NCI-H524 (cell line): Measurements from ENCODE around the gene E4F1.
"Not testable (repeated sequence)": the region's sequence is repeated elsewhere in the genome, so short reads cannot be mapped to it uniquely, and the experiment has no call there.

ENCODE experiments used
- DNase-seq, 2 experiments: peaks; one replicate each; lab custom pipeline; 2025; lab: John Stamatoyannopoulos, UW

Gene E4F1

GRCh38 chr16:2190002-2190658 is 33.3 kb upstream of the E4F1 start:
- no peak for DNase-seq

- DNase-seq = peak; percentile 35 to 79
Observed at GRCh38 chr16:2190659-2191445, 32.5 kb upstream of the E4F1 start.

DNA sequence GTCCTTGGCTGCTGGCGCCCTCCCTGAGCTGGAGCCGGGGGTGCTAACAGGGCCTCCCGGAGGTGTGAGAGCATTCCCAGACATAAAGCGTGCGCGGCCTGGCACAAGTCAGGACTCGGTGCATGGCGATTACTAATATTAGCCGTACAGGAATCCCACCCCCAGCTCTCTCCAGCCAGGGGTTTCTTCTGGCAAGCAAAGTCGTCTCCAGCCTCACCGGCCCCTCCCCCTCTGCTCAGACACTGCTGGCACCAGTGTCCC is 32.0 kb upstream of the E4F1 start:
- no peak for DNase-seq

- peak; percentile 39 to 41 for DNase-seq
Observed at GRCh38 chr16:2194166-2194834, 29.1 kb upstream of the E4F1 start.

DNA sequence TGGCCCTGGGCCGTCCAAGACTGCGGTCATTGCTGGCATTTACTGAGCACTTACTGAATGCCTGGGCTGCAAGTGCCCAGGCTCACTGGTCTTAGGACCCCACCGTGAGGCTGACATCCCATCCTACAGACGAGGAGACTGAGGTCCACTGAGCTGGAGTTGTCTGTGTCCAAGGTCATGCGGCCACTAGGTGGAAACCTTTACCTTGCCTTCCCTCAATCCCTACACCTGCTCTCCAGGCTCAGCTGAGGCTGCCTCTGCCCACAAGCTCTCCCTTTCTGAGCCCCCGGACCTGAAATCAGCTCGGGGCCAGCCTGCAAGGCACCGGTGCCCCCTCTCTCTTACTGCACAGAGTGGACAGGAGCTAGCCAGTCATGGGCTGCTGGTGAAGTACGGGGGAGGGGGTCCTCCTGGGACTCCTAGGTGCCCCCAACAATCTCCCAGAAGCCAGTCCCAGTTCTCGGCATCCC is 28.5 kb upstream of the E4F1 start:
- peak; percentile 48 to 70 for DNase-seq

GRCh38 chr16:2195322-2196161 is 27.8 kb upstream of the E4F1 start:
- DNase-seq = peak; percentile 20 to 56

DNA sequence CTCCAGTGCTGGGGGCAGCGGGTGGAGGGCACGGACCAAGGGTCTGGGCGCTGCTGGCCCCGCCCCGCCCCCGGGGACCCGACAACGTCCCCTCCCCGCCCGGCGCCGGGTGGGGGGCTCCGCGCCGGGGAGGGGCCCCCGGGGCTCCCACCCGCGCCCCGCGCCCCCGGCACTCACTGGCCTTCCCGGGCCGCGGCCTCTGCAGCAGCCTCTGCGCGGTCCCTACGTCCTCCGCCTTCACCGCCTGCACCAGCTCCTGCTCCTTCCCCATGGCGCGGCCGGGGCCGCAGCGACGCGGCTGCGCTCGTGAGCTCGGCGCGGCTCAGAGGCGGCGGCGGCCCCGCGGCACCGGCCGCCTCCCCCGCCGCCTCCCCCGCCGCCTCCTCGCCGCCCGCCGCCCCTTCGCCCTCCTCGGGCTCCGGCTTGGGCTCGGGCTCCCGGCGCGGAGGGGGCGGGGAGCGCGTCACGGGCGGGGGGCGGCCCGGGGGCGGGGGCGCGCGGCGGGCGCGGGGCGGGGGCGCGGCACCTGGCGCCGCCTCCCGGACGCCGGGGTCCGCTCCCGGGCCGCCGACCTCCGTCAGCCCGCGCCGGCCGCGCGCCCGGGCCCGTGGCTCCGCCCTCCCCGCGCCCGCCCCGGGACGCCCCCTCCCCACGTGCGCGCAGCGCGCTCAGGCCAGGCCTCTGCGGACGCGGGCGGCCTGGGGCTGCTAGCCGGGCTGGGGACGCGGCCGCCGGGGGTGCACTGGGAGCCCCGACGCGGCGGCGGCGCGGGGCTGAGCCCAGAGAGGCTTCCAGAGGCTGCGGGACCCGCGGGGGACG is 27.0 kb upstream of the E4F1 start, which contains the start of gene CASKIN1:
Gene CASKIN1, minus strand, starts transcription at position 444 of the 819 bp plus-strand sequence. Its CDS starts 173 bp downstream, at position 271.
- no peak for DNase-seq

GRCh38 chr16:2196981-2197511 is 26.3 kb upstream of the E4F1 start:
- DNase-seq = no peak

DNA sequence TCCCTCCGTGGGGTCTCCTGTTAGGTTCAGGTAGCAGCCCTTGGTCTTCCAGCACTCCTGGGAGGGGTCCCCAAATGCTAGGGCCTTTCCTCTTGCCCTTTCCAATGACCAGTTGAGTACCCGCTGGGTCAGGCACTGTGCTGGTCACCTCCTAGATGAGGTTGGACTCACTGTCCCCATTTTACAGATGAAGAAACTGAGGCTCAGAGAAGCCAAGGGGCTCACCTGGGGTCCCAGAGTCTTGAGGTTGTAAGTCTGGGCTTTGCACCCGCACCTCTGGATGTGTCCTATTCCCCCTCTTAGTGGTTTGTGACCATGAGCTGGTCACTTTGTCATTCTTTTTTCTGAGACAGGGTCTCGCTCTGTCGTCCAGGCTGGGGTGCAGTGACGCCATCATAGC is 25.6 kb upstream of the E4F1 start:
- DNase-seq = no peak

DNA sequence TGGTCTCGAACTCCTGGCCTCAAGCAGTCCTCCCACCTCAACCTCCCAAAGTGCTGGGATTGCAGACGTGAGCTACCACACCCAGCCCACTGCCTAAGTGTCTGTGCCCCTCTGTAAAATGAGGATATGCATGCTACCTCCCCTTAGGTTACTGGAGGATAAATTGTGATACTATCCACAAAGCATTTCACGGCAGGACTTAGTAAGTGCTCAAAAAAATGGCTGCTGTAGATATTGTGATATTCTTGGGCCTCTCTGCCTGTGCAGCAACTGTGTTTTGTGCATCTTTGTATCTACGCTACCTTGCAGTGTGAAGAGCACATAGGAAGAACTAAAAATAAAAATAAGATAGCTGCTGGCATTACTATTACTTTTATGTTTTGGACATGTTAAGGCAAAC is 25.1 kb upstream of the E4F1 start:
- DNase-seq = no peak

DNA sequence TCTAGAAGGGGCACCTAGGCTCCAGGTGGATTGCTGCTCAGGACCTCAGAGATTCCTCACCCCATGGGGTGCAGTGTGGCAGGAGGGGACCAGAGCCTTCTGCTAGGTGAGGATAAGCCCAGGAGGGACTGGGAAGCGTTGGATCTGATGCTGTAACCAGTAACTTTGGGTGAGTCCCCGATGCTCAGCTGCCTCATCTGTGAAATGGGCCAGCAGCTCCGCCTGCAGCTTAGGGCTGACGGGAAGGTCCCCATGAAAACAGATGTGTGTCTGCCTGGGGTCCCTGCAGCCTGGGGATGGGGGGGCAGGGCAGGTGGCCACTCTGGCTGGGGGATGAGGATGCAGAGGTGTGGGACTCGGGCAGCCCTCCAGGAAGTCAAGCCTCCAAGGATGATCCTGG is 24.3 kb upstream of the E4F1 start:
- no peak for DNase-seq

- DNase-seq = no peak
Observed at GRCh38 chr16:2199621-2200139, 23.7 kb upstream of the E4F1 start.

- DNase-seq = no peak
Observed at GRCh38 chr16:2200313-2200712, 23.1 kb upstream of the E4F1 start.

- DNase-seq = not testable (repeated sequence)
Observed at GRCh38 chr16:2203119-2203688, 20.2 kb upstream of the E4F1 start.

GRCh38 chr16:2204416-2205103 is 18.8 kb upstream of the E4F1 start:
- DNase-seq = no peak

DNA sequence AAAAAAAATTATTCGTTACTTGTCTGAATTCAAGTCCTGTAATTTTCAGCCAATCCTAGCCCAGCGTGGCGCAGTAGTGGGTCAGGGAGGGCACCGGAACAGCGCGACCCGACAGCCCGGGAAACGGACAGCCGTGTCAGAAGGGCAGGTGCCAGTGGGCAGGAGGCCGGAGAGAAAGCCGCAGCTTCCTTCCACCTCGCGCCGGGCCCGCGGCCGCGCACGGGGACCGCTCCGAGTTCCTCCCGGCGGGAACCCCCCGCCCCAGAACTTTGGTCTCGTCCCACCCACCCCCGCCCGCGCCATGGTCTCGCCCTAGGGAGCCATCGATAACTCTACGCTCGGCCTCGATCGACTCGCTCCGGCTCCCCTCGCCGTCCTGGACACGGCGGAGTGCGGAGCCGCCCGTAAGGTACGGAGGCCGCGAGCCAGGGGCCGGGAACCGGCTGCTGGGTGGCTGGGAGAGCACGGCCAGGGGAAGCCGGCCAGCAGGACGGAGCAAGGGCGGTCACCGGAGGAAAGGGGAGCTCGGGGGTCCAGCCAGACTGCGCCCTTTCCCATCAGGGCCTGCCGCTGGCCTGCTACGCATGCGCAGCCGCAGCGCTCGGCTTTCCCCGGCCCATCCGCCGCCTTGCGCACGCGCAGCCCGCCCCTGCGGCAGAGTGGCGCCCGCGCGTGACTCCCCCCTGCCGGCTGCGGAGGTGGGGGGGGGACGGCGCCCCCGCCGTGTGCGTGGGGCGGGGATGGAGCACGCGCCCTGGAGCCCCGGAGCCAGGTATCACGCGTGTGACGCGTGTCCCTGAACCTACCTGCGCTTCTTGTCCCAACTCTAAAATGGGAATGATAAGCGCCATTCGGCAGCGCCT is 18.1 kb upstream of the E4F1 start, which contains the start of gene MLST8:
Gene MLST8, plus strand, starts transcription at position 351 of the 863 bp plus-strand sequence. CDS start 632 bp downstream, outside the sequence.
- peak; percentile 77 to 85 for DNase-seq

- DNase-seq = no peak
Observed at GRCh38 chr16:2205967-2206313, 17.5 kb upstream of the E4F1 start.

GRCh38 chr16:2206420-2206779 is 17.0 kb upstream of the E4F1 start:
- DNase-seq = no peak
